CD14-positive monocyte (primary cell): ENCODE data around the gene WDR64. TPM values are rescaled to one million over a fixed set of nuclear protein-coding genes. Genes with fewer than 3 reads are reported as not detected.
A peak's percentile ranks its signal among the peaks of the same experiment; 100 is the strongest.

Source experiments
- DNase-seq, 3 donors: peaks; one replicate each; pipeline ENCODE4 v3.0.0-alpha.2; 2011 to 2022
- H2AFZ ChIP-seq: 2 replicates; pipeline ENCODE4 v1.6.0; 2012; ENCODE audit warnings: mild to moderate bottlenecking, low read depth, low read length, inconsistent platforms; ENCODE audit not compliant: insufficient read depth, poor library complexity, severe bottlenecking
- H3K27ac ChIP-seq, 2 donors: 1 replicate in 1 of 2; 2 replicates in 1 of 2; pipeline ENCODE4 v1.5.1; 2012 to 2013; ENCODE audit warnings: low read length in 2 of 2, control low read depth in 1 of 2, inconsistent platforms in 1 of 2, low read depth in 1 of 2, mild to moderate bottlenecking in 1 of 2
- H3K27me3 ChIP-seq, 2 donors: one replicate each; pipeline versions ENCODE4 v1.6.0 to v1.6.1; 2011 to 2013; ENCODE audit warnings: low read length in 2 of 2; ENCODE audit not compliant: control insufficient read depth in 2 of 2, insufficient read depth in 2 of 2
- H3K36me3 ChIP-seq, 2 donors: replicated peaks in 1 of 2; 1 replicate in 1 of 2; 2 replicates in 1 of 2; pipeline versions ENCODE4 v1.5.1 to v1.6.1; 2012 to 2013; ENCODE audit warnings: low read length in 2 of 2, control low read depth in 1 of 2, inconsistent platforms in 1 of 2, mild to moderate bottlenecking in 1 of 2; ENCODE audit not compliant: insufficient read depth in 2 of 2, control insufficient read depth in 1 of 2
- H3K4me1 ChIP-seq, 2 donors: 1 replicate in 1 of 2; 2 replicates in 1 of 2; pipeline versions ENCODE4 v1.5.1 to v1.6.1; 2012 to 2013; ENCODE audit warnings: low read length in 2 of 2, control low read depth in 1 of 2, inconsistent platforms in 1 of 2, mild to moderate bottlenecking in 1 of 2, moderate library complexity in 1 of 2; ENCODE audit not compliant: insufficient read depth in 2 of 2, control insufficient read depth in 1 of 2
- H3K4me2 ChIP-seq: replicated peaks from 2 replicates; pipeline ENCODE3; 2012; ENCODE audit warnings: low read length, moderate library complexity, mild to moderate bottlenecking; ENCODE audit not compliant: poor library complexity, severe bottlenecking; ENCODE audit errors: extremely low read depth
- H3K4me3 ChIP-seq, 3 experiments: fragments of 200-600 bp in 1 of 3; sonication (generic) in 1 of 3; replicated peaks in 1 of 3; 1 replicate in 2 of 3; 2 replicates in 1 of 3; pipeline ENCODE4 v1.5.1; 2011 to 2013; ENCODE audit warnings: low read length in 3 of 3, mild to moderate bottlenecking in 3 of 3, control low read depth in 2 of 3, low read depth in 2 of 3, inconsistent platforms in 1 of 3, moderate library complexity in 1 of 3
- H3K79me2 ChIP-seq: 2 replicates; pipeline ENCODE4 v1.6.0; 2012; ENCODE audit warnings: mild to moderate bottlenecking, control low read depth, inconsistent platforms, low read length, moderate library complexity; ENCODE audit not compliant: insufficient read depth
- H3K9ac ChIP-seq: 2 replicates; pipeline ENCODE4 v1.6.0; 2017; ENCODE audit warnings: low read length, mild to moderate bottlenecking; ENCODE audit not compliant: insufficient read depth, poor library complexity, severe bottlenecking
- H3K9me3 ChIP-seq, 2 donors: replicated peaks in 1 of 2; 1 replicate in 1 of 2; 2 replicates in 1 of 2; pipeline versions ENCODE4 v1.5.1 to v1.6.1; 2012 to 2013; ENCODE audit warnings: low read length in 2 of 2, control low read depth in 1 of 2; ENCODE audit not compliant: control insufficient read depth in 1 of 2, insufficient read depth in 1 of 2
- H4K20me1 ChIP-seq: 2 replicates; pipeline ENCODE4 v1.6.0; 2012; ENCODE audit warnings: mild to moderate bottlenecking, low read length, control low read depth, moderate library complexity; ENCODE audit not compliant: insufficient read depth
- H3K27ac Mint-ChIP-seq, 7 donors: one replicate each; pipeline ENCODE4 v1.8.0; 2020; ENCODE audit warnings: mild to moderate bottlenecking in 7 of 7, mixed read lengths in 7 of 7, moderate library complexity in 6 of 7, inconsistent platforms in 2 of 7
- H3K27me3 Mint-ChIP-seq, 3 donors: one replicate each; pipeline ENCODE4 v1.8.0; 2021 to 2022; ENCODE audit warnings: low read depth in 3 of 3, mild to moderate bottlenecking in 3 of 3, mixed read lengths in 3 of 3, moderate library complexity in 3 of 3, inconsistent platforms in 1 of 3
- H3K36me3 Mint-ChIP-seq, 2 donors: one replicate each; pipeline ENCODE4 v1.8.0; 2020; ENCODE audit warnings: mixed read lengths in 2 of 2, inconsistent platforms in 1 of 2, mild to moderate bottlenecking in 1 of 2
- H3K4me1 Mint-ChIP-seq: one replicate; pipeline ENCODE4 v1.8.0; 2020; ENCODE audit warnings: mild to moderate bottlenecking, mixed read lengths
- H3K4me3 Mint-ChIP-seq, 2 donors: one replicate each; pipeline ENCODE4 v1.8.0; 2020; ENCODE audit warnings: mild to moderate bottlenecking in 2 of 2, mixed read lengths in 2 of 2, moderate library complexity in 1 of 2
- H3K9me3 Mint-ChIP-seq, 7 donors: one replicate each; pipeline ENCODE4 v1.8.0; 2020 to 2022; ENCODE audit warnings: mixed read lengths in 7 of 7, mild to moderate bottlenecking in 6 of 7, moderate library complexity in 6 of 7, inconsistent platforms in 2 of 7
- CTCF ChIP-seq: fragments of 200-600 bp; IDR thresholded peaks from one replicate; pipeline ENCODE4 v1.8.0; 2022; ENCODE audit warnings: antibody characterized with exemption, mild to moderate bottlenecking
- WGBS: methylation state at CpG from one replicate; pipeline ENCODE4 v1.1.5; 2013; ENCODE audit warnings: missing lambda C conversion rate; ENCODE audit not compliant: insufficient coverage; 5-methylcytosine and 5-hydroxymethylcytosine counted together
- intact Hi-C, 2 donors: fragments of 100-400 bp; cut with micrococcal nuclease; formaldehyde crosslinking; loops; one replicate each; pipeline versions ENCODE4 v1.15.0 to v1.15.1; 2023
- polyA plus RNA-seq, 3 donors: library from polyadenylated mRNA; depleted of rRNA in 1 of 3; unstranded in 2 of 3; stranded (reverse) in 1 of 3; fragments of 300-500 nt in 2 of 3; fragments of >200 nt in 1 of 3; fragmentation: Illumina TruSeq in 2 of 3; gene quantifications; 1 replicate in 2 of 3; 2 replicates in 1 of 3; pipeline ENCODE4 v1.2.3, GENCODE V29; 2012 to 2021

WDR64 gene
- polyA plus RNA-seq, 3 donors, result not detected

GRCh38 chr1:241638099-241638682 lies 13.9 kb upstream of the WDR64 start:
- TF ChIP-seq CTCF, result no peak
- peak overlapping the region; percentile 13 to 45 for H3K4me3 Mint-ChIP-seq
- peak overlapping the region in 1 of 3 experiments; percentile 92 for H3K4me3 ChIP-seq
- peaks cover 0 to 4% (median 0%) of the 10 kb centered on the region in 7 donors for H3K9me3 Mint-ChIP-seq
- H3K4me1 ChIP-seq, result peaks cover 34 to 49% of the 10 kb centered on the region in 2 donors
- H3K27me3 Mint-ChIP-seq, result peaks cover 0 to 2% (median 0%) of the 10 kb centered on the region in 3 donors
- H3K36me3 Mint-ChIP-seq, result peaks cover 17 to 18% of the 10 kb centered on the region in 2 donors
- DNase-seq, result no peak
- peaks cover 68% of the 10 kb centered on the region for H3K79me2 ChIP-seq
- peak overlapping the region in 1 of 2 donors; percentile 15 for H3K27ac ChIP-seq
- H3K4me2 ChIP-seq, result peak overlapping the region; percentile 88
- H3K4me1 Mint-ChIP-seq, result peaks cover 40% of the 10 kb centered on the region
- peaks cover 7% of the 10 kb centered on the region for H4K20me1 ChIP-seq
- H2AFZ ChIP-seq, result no peak overlapping the region
- intact Hi-C loops, result loop anchor here in 1 of 2 donors (5.0 to 10.0 kb wide), 2 partner anchors 121 to 207 kb away; partner anchors contain the start of genes EXO1 and FH
- peaks cover 4 to 23% of the 10 kb centered on the region in 2 donors for H3K36me3 ChIP-seq
- H3K9me3 ChIP-seq, result no peaks in the 10 kb centered on the region
- H3K27me3 ChIP-seq, result no peaks in the 10 kb centered on the region
- WGBS, result no CpG with 5 or more reads among the region's 5 CpGs
- H3K27ac Mint-ChIP-seq, result peak overlapping the region in 6 of 7 donors; percentile 41 to 80 (median 64)
- H3K9ac ChIP-seq, result no peak overlapping the region

GRCh38 chr1:241638909-241639622 lies 13.0 kb upstream of the WDR64 start:
- Mint-ChIP-seq H3K4me3 (peak overlapping the region; percentile 84 to 92), H3K4me1 (peaks cover 42% of the 10 kb centered on the region), H3K9me3 (peaks cover 0 to 5% (median 0%) of the 10 kb centered on the region in 7 donors), H3K36me3 (peaks cover 15 to 17% of the 10 kb centered on the region in 2 donors), H3K27ac (peak overlapping the region; percentile 60 to 96 (median 86)), H3K27me3 (peaks cover 0 to 2% (median 2%) of the 10 kb centered on the region in 3 donors)
- H3K9me3 ChIP-seq, result no peaks in the 10 kb centered on the region
- H2AFZ ChIP-seq, result peak overlapping the region; percentile 81
- H3K27me3 ChIP-seq, result no peaks in the 10 kb centered on the region
- TF ChIP-seq CTCF, result no peak
- 0% methylated on average over 5 of the region's 11 CpGs for WGBS
- H3K4me3 ChIP-seq, result peak overlapping the region; percentile 81 to 92 (median 88)
- H3K4me2 ChIP-seq, result peak overlapping the region; percentile 88
- peaks cover 59% of the 10 kb centered on the region for H3K79me2 ChIP-seq
- H3K27ac ChIP-seq, result peak overlapping the region; percentile 74 to 90
- H3K4me1 ChIP-seq, result peaks cover 34 to 49% of the 10 kb centered on the region in 2 donors
- intact Hi-C loops, result loop anchor here in 1 of 2 donors (5.0 to 10.0 kb wide), 2 partner anchors 122 to 206 kb away; partner anchors contain the start of genes EXO1 and FH
- H3K9ac ChIP-seq, result peak overlapping the region; percentile 88
- no peak for DNase-seq
- H4K20me1 ChIP-seq, result peaks cover 7% of the 10 kb centered on the region
- H3K36me3 ChIP-seq, result peaks cover 2 to 16% of the 10 kb centered on the region in 2 donors
